SK-N-SH (cell line): Measurements from ENCODE around the gene LEFTY1. TPM values are rescaled to one million over a fixed set of nuclear protein-coding genes. Genes with fewer than 3 reads are reported as not detected.

ENCODE experiments used
- CTCF ChIA-PET: fragments of 300-600, 350-600 bp; formaldehyde crosslinking; extraction: SDS; loops from one replicate; lab custom pipeline; 2021; lab: Yijun Ruan, JAX
- POLR2A ChIA-PET: fragments of 350-600 bp; sonication (Branson Sonifier 250); formaldehyde crosslinking; extraction: SDS; loops from one replicate; lab custom pipeline; 2020; ENCODE audit warnings: antibody characterized with exemption, inconsistent platforms; lab: Yijun Ruan, JAX
- DNase-seq: peaks from one replicate; pipeline ENCODE4 v3.0.0; 2012
- H2AFZ ChIP-seq: fragments of 200-600 bp; sonication (generic); 2 replicates; pipeline ENCODE4 v1.8.1; 2016; ENCODE audit warnings: antibody characterized with exemption, mild to moderate bottlenecking, low read depth
- H3F3A ChIP-seq: fragments of 200-600 bp; sonication (generic); replicated peaks from 2 replicates; pipeline ENCODE3; 2016; ENCODE audit warnings: antibody characterized with exemption, mild to moderate bottlenecking; ENCODE audit not compliant: insufficient read depth
- H3K27ac ChIP-seq, 2 experiments: fragments of 200-500 bp in 1 of 2; fragments of 200-600 bp in 1 of 2; sonication (Bioruptor generic) in 1 of 2; sonication (generic), shearing (Covaris generic) in 1 of 2; 2 replicates each; pipeline versions ENCODE4 v1.5.1 to v1.6.1; 2014 to 2016; ENCODE audit warnings: low read depth in 2 of 2, inconsistent platforms in 1 of 2, low read length in 1 of 2, mild to moderate bottlenecking in 1 of 2, mixed read lengths in 1 of 2
- H3K27me3 ChIP-seq: fragments of 200-600 bp; sonication (generic), shearing (Covaris generic); 2 replicates; pipeline ENCODE4 v1.6.1; 2016; ENCODE audit warnings: mixed run types; ENCODE audit not compliant: insufficient read depth
- H3K36me3 ChIP-seq, 2 experiments: fragments of 200-500 bp in 1 of 2; fragments of 200-600 bp in 1 of 2; sonication (Bioruptor generic) in 1 of 2; sonication (generic) in 1 of 2; replicated peaks in 1 of 2; 2 replicates each; pipeline versions ENCODE3 to v1.5.1; 2014 to 2016; ENCODE audit warnings: low read length in 1 of 2, mild to moderate bottlenecking in 1 of 2; ENCODE audit not compliant: insufficient read depth in 2 of 2, control insufficient read depth in 1 of 2
- H3K4me1 ChIP-seq, 2 experiments: fragments of 200-500 bp in 1 of 2; fragments of 200-600 bp in 1 of 2; sonication (Bioruptor generic) in 1 of 2; sonication (generic), shearing (Covaris generic) in 1 of 2; 2 replicates each; pipeline versions ENCODE4 v1.5.1 to v1.6.1; 2014 to 2016; ENCODE audit warnings: low read depth in 1 of 2, low read length in 1 of 2, mixed run types in 1 of 2; ENCODE audit not compliant: insufficient read depth in 2 of 2, control insufficient read depth in 1 of 2
- H3K4me2 ChIP-seq: fragments of 200-600 bp; sonication (generic), shearing (Covaris generic); 2 replicates; pipeline ENCODE4 v1.6.1; 2017; ENCODE audit warnings: mixed run types
- H3K4me3 ChIP-seq, 2 experiments: fragments of 200-500 bp in 1 of 2; fragments of 200-600 bp in 1 of 2; sonication (Bioruptor generic) in 1 of 2; sonication (generic), shearing (Covaris generic) in 1 of 2; 2 replicates each; pipeline versions ENCODE4 v1.5.1 to v1.8.1; 2014 to 2016; ENCODE audit warnings: low read depth in 2 of 2, inconsistent platforms in 1 of 2, low read length in 1 of 2, mild to moderate bottlenecking in 1 of 2, mixed read lengths in 1 of 2, moderate library complexity in 1 of 2
- H3K79me2 ChIP-seq: fragments of 200-600 bp; sonication (generic); 2 replicates; pipeline ENCODE4 v1.8.1; 2017; ENCODE audit warnings: mild to moderate bottlenecking; ENCODE audit not compliant: insufficient read depth
- H3K9ac ChIP-seq: fragments of 200-600 bp; sonication (generic); 2 replicates; pipeline ENCODE4 v1.6.1; 2017; ENCODE audit warnings: mixed run types
- H3K9me2 ChIP-seq: fragments of 200-600 bp; sonication (generic); 2 replicates; pipeline ENCODE4 v1.6.1; 2017; ENCODE audit warnings: mixed run types
- H3K9me3 ChIP-seq: fragments of 200-600 bp; sonication (generic); 2 replicates; pipeline ENCODE4 v1.6.1; 2017; ENCODE audit warnings: mixed run types, mild to moderate bottlenecking, moderate library complexity
- H4K20me1 ChIP-seq: fragments of 200-600 bp; sonication (generic); 2 replicates; pipeline ENCODE4 v1.6.1; 2017; ENCODE audit warnings: mild to moderate bottlenecking, mixed run types; ENCODE audit not compliant: insufficient read depth
- EP300 ChIP-seq, 2 experiments: IDR thresholded peaks; 2 replicates each; pipeline versions ENCODE4 v1.4.0 to v1.6.1; 2012; ENCODE audit warnings: borderline replicate concordance in 1 of 2, low read depth in 1 of 2, low read length in 1 of 2
- GABPA ChIP-seq: IDR thresholded peaks from 2 replicates; pipeline ENCODE4 v1.4.0; 2012; ENCODE audit warnings: low read depth, mild to moderate bottlenecking
- GATA2 ChIP-seq: sonication (generic); formaldehyde crosslinking; IDR thresholded peaks from 2 replicates; pipeline ENCODE4 v1.5.0; 2020; ENCODE audit warnings: mild to moderate bottlenecking, missing genetic modification reagents
- JUND ChIP-seq: IDR thresholded peaks from 2 replicates; pipeline ENCODE4 v1.4.0; 2012
- POLR2AphosphoS5 ChIP-seq: IDR thresholded peaks from 2 replicates; pipeline ENCODE4 v1.6.1; 2012; ENCODE audit warnings: low read depth, low read length
- RAD21 ChIP-seq: IDR thresholded peaks from 2 replicates; pipeline ENCODE4 v1.6.1; 2012; ENCODE audit warnings: mild to moderate bottlenecking, low read length
- RCOR1 ChIP-seq: fragments of 150-350 bp; IDR thresholded peaks from 2 replicates; pipeline ENCODE4 v1.6.1; 2017; ENCODE audit warnings: antibody characterized with exemption, low read length
- RFX5 ChIP-seq: IDR thresholded peaks from 2 replicates; pipeline ENCODE4 v1.6.1; 2012; ENCODE audit warnings: mild to moderate bottlenecking, improper control_type of control experiment, low read length
- SMC3 ChIP-seq: IDR thresholded peaks from 2 replicates; pipeline ENCODE4 v1.6.1; 2012; ENCODE audit warnings: low read depth, low read length, improper control_type of control experiment
- WGBS: methylation state at CpG from one replicate; pipeline ENCODE4 v1.1.6; 2017; ENCODE audit warnings: low lambda C conversion rate; 5-methylcytosine and 5-hydroxymethylcytosine counted together
- polyA plus RNA-seq, 3 experiments: library from polyadenylated mRNA; depleted of rRNA; stranded (reverse); fragments of >200 nt; gene quantifications; 2 replicates each; pipeline ENCODE4 v1.2.3, GENCODE V29; 2012
- TF ChIP-seq, protein P1 (sequence below): IDR thresholded peaks from 2 replicates; pipeline ENCODE4 v1.4.0; 2012; ENCODE audit warnings: low read depth, borderline replicate concordance
- TF ChIP-seq, protein P2 (sequence below): IDR thresholded peaks from 2 replicates; pipeline ENCODE4 v1.4.0; 2012; ENCODE audit warnings: low read depth, borderline replicate concordance
- TF ChIP-seq, protein P3 (sequence below): IDR thresholded peaks from 2 replicates; pipeline ENCODE4; 2012
- TF ChIP-seq, protein P4 (sequence below): fragments of 150-350 bp; IDR thresholded peaks from 2 replicates; pipeline ENCODE4 v1.6.1; 2016; ENCODE audit warnings: mild to moderate bottlenecking, low read depth, low read length
- TF ChIP-seq, protein P5 (sequence below): fragments of 150-350 bp; IDR thresholded peaks from 2 replicates; pipeline ENCODE4 v1.6.1; 2017; ENCODE audit warnings: antibody characterized with exemption, low read length, low read depth, borderline replicate concordance

The LEFTY1 gene
- polyA plus RNA-seq, 1 of the 3 experiments (the other 2 are of a cell fraction), result 0.07 TPM

DNA sequence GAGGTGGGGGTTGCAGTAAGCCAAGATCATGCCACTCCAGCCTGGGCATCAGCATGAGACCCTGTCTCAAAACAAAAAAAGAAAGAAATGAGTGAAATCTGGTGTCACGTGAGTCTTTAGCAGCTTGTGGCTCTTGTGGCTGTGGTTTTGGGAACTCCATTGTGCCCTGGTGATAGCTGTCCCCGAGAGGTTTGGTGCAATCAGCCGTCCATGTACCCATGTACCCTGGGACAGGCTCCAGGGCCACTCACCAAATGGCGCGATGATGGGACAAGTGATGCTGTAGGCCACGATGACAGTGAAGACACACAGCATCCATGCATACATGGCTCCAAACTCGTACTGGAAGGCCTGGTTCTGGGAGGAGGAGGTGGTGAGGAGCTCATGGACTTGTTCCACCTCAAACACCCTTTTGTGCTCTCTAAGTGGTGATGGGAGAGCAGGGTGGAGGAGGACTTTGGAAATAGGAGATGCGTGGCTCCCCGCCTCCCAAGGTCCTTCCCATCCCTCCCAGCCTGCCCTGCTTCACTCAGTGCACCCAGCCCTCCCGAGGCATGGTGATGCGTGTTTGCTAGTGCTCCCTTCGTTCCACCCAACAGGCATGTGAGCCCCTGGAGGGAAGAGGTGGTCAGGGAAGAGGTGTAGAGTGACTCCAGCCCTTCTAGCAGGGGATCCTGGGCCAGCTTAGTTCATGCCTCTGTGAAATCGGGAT, 36.4 kb downstream of the LEFTY1 start:
- H3K4me1 ChIP-seq, result peaks cover 0 to 4% of the 10 kb centered on the region in 2 experiments; a peak in 1 of 4 replicates

More for the DNA sequence above, 36.4 kb downstream of the LEFTY1 start:
- Histone ChIP-seq H3K4me2 (no peak overlapping the region), H3K4me3 (no peak overlapping the region), H3K36me3 (peaks cover 0 to 8% of the 10 kb centered on the region in 2 experiments), H3K27ac (no peak overlapping the region), H2AFZ (no peak overlapping the region), H3K9me3 (no peaks in the 10 kb centered on the region), H3F3A (no peaks in the 10 kb centered on the region), H3K27me3 (no peaks in the 10 kb centered on the region), H3K79me2 (no peaks in the 10 kb centered on the region), H3K9me2 (no peaks in the 10 kb centered on the region), H4K20me1 (no peaks in the 10 kb centered on the region), H3K9ac (no peak overlapping the region)
- TF ChIP-seq POLR2AphosphoS5 (no peak), EP300 (IDR thresholded peaks at IDR 0.05; ENCODE audit: borderline replicate concordance in 1 of 2, low read depth in 1 of 2, low read length in 1 of 2) (no peak), JUND (no peak), RFX5 (no peak), GABPA (no peak), RAD21 (no peak), RCOR1 (no peak), SMC3 (no peak), GATA2 (CRISPR knock-in tag) (no peak)
- TF ChIP-seq, protein P1, sequence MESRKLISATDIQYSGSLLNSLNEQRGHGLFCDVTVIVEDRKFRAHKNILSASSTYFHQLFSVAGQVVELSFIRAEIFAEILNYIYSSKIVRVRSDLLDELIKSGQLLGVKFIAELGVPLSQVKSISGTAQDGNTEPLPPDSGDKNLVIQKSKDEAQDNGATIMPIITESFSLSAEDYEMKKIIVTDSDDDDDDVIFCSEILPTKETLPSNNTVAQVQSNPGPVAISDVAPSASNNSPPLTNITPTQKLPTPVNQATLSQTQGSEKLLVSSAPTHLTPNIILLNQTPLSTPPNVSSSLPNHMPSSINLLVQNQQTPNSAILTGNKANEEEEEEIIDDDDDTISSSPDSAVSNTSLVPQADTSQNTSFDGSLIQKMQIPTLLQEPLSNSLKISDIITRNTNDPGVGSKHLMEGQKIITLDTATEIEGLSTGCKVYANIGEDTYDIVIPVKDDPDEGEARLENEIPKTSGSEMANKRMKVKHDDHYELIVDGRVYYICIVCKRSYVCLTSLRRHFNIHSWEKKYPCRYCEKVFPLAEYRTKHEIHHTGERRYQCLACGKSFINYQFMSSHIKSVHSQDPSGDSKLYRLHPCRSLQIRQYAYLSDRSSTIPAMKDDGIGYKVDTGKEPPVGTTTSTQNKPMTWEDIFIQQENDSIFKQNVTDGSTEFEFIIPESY, result no peak
- TF ChIP-seq, protein P2, sequence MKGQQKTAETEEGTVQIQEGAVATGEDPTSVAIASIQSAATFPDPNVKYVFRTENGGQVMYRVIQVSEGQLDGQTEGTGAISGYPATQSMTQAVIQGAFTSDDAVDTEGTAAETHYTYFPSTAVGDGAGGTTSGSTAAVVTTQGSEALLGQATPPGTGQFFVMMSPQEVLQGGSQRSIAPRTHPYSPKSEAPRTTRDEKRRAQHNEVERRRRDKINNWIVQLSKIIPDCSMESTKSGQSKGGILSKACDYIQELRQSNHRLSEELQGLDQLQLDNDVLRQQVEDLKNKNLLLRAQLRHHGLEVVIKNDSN, result no peak
- TF ChIP-seq, protein P3, sequence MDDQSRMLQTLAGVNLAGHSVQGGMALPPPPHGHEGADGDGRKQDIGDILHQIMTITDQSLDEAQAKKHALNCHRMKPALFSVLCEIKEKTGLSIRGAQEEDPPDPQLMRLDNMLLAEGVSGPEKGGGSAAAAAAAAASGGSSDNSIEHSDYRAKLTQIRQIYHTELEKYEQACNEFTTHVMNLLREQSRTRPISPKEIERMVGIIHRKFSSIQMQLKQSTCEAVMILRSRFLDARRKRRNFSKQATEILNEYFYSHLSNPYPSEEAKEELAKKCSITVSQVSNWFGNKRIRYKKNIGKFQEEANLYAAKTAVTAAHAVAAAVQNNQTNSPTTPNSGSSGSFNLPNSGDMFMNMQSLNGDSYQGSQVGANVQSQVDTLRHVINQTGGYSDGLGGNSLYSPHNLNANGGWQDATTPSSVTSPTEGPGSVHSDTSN, result no peak
- TF ChIP-seq, protein P4, sequence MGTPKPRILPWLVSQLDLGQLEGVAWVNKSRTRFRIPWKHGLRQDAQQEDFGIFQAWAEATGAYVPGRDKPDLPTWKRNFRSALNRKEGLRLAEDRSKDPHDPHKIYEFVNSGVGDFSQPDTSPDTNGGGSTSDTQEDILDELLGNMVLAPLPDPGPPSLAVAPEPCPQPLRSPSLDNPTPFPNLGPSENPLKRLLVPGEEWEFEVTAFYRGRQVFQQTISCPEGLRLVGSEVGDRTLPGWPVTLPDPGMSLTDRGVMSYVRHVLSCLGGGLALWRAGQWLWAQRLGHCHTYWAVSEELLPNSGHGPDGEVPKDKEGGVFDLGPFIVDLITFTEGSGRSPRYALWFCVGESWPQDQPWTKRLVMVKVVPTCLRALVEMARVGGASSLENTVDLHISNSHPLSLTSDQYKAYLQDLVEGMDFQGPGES, result no peak
- TF ChIP-seq, protein P5, sequence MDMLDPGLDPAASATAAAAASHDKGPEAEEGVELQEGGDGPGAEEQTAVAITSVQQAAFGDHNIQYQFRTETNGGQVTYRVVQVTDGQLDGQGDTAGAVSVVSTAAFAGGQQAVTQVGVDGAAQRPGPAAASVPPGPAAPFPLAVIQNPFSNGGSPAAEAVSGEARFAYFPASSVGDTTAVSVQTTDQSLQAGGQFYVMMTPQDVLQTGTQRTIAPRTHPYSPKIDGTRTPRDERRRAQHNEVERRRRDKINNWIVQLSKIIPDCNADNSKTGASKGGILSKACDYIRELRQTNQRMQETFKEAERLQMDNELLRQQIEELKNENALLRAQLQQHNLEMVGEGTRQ, result no peak
- no peak for DNase-seq
- POLR2A ChIA-PET, result no interaction called here
- WGBS, result 83% methylated on average over 11 of the region's 13 CpGs
- CTCF ChIA-PET, result interaction anchor here (0.8 to 2.0 kb wide), 4 partner anchors 9 to 378 kb away, joined by 3 to 9 read pairs (median 3); no protein-coding TSS in a partner anchor
